Breast epithelium (tissue), 4 donors: Measurements from ENCODE around the gene GNB1L. TPM values are rescaled to one million over a fixed set of nuclear protein-coding genes. Genes with fewer than 3 reads are reported as not detected.

Experiments
- DNase-seq, 2 donors: peaks; one replicate each; pipeline ENCODE4 v3.0.0-alpha.2; 2019; ENCODE audit warnings: low spot score in 2 of 2
- H3K27ac ChIP-seq, 2 donors: fragments of 200-600 bp; sonication (generic) in 1 of 2; one replicate each; pipeline ENCODE4 v1.5.1; 2016 to 2019; ENCODE audit warnings: mild to moderate bottlenecking in 1 of 2
- H3K27me3 ChIP-seq, 2 donors: fragments of 200-600 bp; sonication (generic) in 1 of 2; one replicate each; pipeline versions ENCODE4 v1.5.1 to v1.6.0; 2017 to 2019; ENCODE audit warnings: control low read depth in 1 of 2, mild to moderate bottlenecking in 1 of 2
- H3K36me3 ChIP-seq: fragments of 200-600 bp; one replicate; pipeline ENCODE4 v1.5.1; 2019
- H3K4me1 ChIP-seq, 2 donors: fragments of 200-600 bp; sonication (generic); one replicate each; pipeline ENCODE4 v1.5.1; 2016 to 2019; ENCODE audit warnings: control low read depth in 1 of 2
- H3K4me3 ChIP-seq, 3 donors: fragments of 200-600 bp; sonication (generic); 1 replicate in 2 of 3; 2 replicates in 1 of 3; pipeline ENCODE4 v1.5.1; 2016 to 2019; ENCODE audit warnings: mild to moderate bottlenecking in 3 of 3, moderate library complexity in 2 of 3
- H3K9me3 ChIP-seq, 2 donors: fragments of 200-600 bp; sonication (generic) in 1 of 2; one replicate each; pipeline ENCODE4 v1.5.1; 2016 to 2019; ENCODE audit warnings: control low read depth in 1 of 2
- CTCF ChIP-seq, 3 donors: fragments of 450-650 bp; IDR thresholded peaks; one replicate each; pipeline ENCODE4 v1.5.1; 2016 to 2017; ENCODE audit warnings: antibody characterized with exemption in 3 of 3, mild to moderate bottlenecking in 3 of 3, moderate library complexity in 3 of 3
- POLR2A ChIP-seq: fragments of 450-650 bp; IDR thresholded peaks from one replicate; pipeline ENCODE4 v1.6.1; 2016; ENCODE audit warnings: antibody characterized with exemption, mild to moderate bottlenecking, moderate library complexity
- POLR2AphosphoS5 ChIP-seq, 3 donors: sonication (generic); formaldehyde crosslinking; IDR thresholded peaks; one replicate each; pipeline ENCODE4 v1.6.1; 2017; ENCODE audit warnings: antibody characterized with exemption in 3 of 3
- intact Hi-C: fragments of 100-400 bp; cut with DNase I; formaldehyde crosslinking; loops from one replicate; pipeline ENCODE4 v1.15.1; 2023; ENCODE audit warnings: low total_unique reads
- total RNA-seq, 3 donors: library from RNA; depleted of rRNA; stranded (reverse); fragments of >200 nt; gene quantifications; one replicate each; pipeline ENCODE4 v1.1.0, GENCODE V29; 2016

The GNB1L gene
- total RNA-seq, 3 donors from 2014 or later: 5.6 to 8.2 (median 6.3) TPM

DNA sequence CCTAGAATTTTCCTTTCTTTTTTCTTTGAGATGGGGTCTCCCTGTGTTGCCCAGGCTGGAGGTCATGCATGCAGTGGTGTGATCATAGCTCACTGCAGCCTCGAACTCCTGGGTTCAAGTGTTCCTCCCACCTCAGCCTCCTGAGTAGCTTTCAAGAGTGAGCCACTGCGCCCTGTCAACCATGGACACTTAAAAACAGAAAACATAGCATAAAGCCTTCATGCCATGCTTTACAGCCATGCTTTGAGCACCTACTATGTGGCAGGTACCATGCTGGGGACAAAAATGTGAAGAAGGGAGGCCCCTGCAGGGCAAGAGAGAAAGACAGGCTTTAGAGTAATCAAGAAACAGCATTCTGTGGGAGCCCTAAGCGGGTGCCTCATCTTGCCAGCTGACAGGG lies 13.7 kb upstream of the GNB1L start:
- no peaks in the 10 kb centered on the region for H3K36me3 ChIP-seq
- H3K9me3 ChIP-seq: no peaks in the 10 kb centered on the region
- no peak for DNase-seq
- no peak for TF ChIP-seq POLR2AphosphoS5 (IDR thresholded peaks at IDR 0.05)
- TF ChIP-seq CTCF (IDR thresholded peaks at IDR 0.05): no peak
- TF ChIP-seq POLR2A: no peak
- intact Hi-C loops: no loop called here
- no peaks in the 10 kb centered on the region for H3K4me1 ChIP-seq
- no peak overlapping the region for H3K27ac ChIP-seq
- H3K27me3 ChIP-seq: no peaks in the 10 kb centered on the region
- H3K4me3 ChIP-seq: no peak overlapping the region

DNA sequence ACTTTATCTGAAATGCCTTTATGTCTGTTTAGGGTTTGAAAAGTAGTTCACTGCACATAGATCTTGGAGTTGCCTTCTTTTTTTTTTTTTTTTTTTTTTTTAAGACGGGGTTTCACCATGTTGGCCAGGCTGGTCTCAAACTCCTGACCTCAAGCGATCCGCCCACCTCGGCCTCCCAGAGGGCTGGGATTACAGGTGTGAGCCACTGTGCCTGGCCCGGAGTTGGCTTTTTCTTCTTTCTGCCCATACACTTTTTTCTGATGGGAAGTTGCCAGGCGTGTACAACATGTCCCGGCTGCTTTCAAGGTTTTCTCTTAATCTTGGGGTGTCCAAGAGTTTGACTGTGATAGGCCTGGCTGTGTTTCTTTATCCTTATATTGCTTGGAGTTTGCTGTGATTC lies 12.9 kb upstream of the GNB1L start:
- no peaks in the 10 kb centered on the region for H3K9me3 ChIP-seq
- H3K4me3 ChIP-seq: no peak overlapping the region
- H3K27me3 ChIP-seq: no peaks in the 10 kb centered on the region
- DNase-seq: no peak
- no peak overlapping the region for H3K27ac ChIP-seq
- no peaks in the 10 kb centered on the region for H3K36me3 ChIP-seq
- intact Hi-C loops: no loop called here
- no peaks in the 10 kb centered on the region for H3K4me1 ChIP-seq
- no peak for TF ChIP-seq CTCF (IDR thresholded peaks at IDR 0.05)
- TF ChIP-seq POLR2AphosphoS5 (IDR thresholded peaks at IDR 0.05): no peak
- no peak for TF ChIP-seq POLR2A

DNA sequence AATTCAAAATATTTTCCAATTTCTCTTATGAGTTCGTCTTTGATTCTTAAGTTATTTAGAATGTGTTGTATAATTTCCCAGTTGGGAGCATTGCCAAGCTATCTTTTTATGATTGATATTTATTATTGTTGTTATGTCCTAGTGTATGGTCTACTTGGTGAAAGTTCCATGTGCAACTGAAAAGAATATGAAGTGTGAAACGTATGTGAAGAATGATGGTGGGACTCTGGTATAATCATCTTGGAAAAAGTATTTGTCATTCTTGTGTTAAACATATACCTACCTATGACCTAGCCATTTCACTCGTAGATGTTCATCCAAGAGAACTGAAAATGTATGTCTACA lies 12.0 kb upstream of the GNB1L start:
- no peak overlapping the region for H3K27ac ChIP-seq
- no peaks in the 10 kb centered on the region for H3K27me3 ChIP-seq
- no peak for DNase-seq
- H3K4me3 ChIP-seq: no peak overlapping the region
- intact Hi-C loops: no loop called here
- H3K36me3 ChIP-seq: no peaks in the 10 kb centered on the region
- TF ChIP-seq POLR2AphosphoS5 (IDR thresholded peaks at IDR 0.05) (no peak), POLR2A (no peak), CTCF (IDR thresholded peaks at IDR 0.05) (no peak)
- H3K9me3 ChIP-seq: no peaks in the 10 kb centered on the region
- no peaks in the 10 kb centered on the region for H3K4me1 ChIP-seq

- no peaks in the 10 kb centered on the region for H3K9me3 ChIP-seq
- TF ChIP-seq CTCF (IDR thresholded peaks at IDR 0.05) (no peak), POLR2A (no peak), POLR2AphosphoS5 (IDR thresholded peaks at IDR 0.05) (no peak)
- H3K4me1 ChIP-seq: no peaks in the 10 kb centered on the region
- H3K27ac ChIP-seq: no peak overlapping the region
- no peak for DNase-seq
- no peak overlapping the region for H3K4me3 ChIP-seq
- H3K27me3 ChIP-seq: no peaks in the 10 kb centered on the region
- no peaks in the 10 kb centered on the region for H3K36me3 ChIP-seq
- intact Hi-C loops: no loop called here
Observed at GRCh38 chr22:19865141-19865829, 10.6 kb upstream of the GNB1L start.

DNA sequence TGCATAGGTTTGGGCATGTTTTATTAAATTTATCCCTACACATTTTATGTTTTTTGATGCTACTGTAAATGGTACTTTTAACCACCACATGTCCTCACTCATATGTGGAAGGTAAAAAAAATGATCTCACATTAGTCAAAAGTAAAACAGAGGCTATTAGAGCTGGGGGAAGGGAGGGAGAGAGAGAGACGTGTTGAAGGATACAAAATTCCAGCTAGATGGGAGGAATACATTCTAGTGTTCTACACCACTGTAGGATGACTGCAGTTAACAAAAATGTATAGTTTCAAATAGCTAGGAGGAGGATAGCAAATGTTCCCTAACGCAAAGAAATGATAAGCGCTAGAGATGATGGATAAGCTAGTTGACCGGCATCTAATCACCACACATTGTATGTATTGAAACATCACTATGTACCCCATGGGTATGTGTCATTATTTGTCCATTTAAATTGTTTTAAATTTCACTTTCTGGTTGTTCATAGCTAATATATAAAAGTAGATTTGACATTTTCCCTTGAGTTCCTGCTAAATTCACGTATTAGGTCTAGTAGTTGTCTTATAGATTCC lies 9.9 kb upstream of the GNB1L start:
- intact Hi-C loops: no loop called here
- H3K27me3 ChIP-seq: no peaks in the 10 kb centered on the region
- no peak overlapping the region for H3K4me3 ChIP-seq
- TF ChIP-seq POLR2AphosphoS5 (IDR thresholded peaks at IDR 0.05): no peak
- TF ChIP-seq POLR2A: no peak
- TF ChIP-seq CTCF (IDR thresholded peaks at IDR 0.05): no peak
- no peak for DNase-seq
- no peaks in the 10 kb centered on the region for H3K4me1 ChIP-seq
- H3K27ac ChIP-seq: no peak overlapping the region
- H3K36me3 ChIP-seq: no peaks in the 10 kb centered on the region
- no peaks in the 10 kb centered on the region for H3K9me3 ChIP-seq
